ENCODE measurements around the gene CELSR2. TPM values are rescaled to one million over a fixed set of nuclear protein-coding genes. Genes with fewer than 3 reads are reported as not detected.

The CELSR2 gene
- total RNA-seq, 2 experiments from 2014 or later, result 1.0 to 1.3 TPM

- H3K9me3 Mint-ChIP-seq, result no peaks in the 10 kb centered on the region
- H3K4me3 Mint-ChIP-seq, result no peak overlapping the region
- H3K27ac Mint-ChIP-seq, result no peak overlapping the region
- intact Hi-C loops (cut with micrococcal nuclease), result no loop called here
- ChIA-PET POLR2A (interaction anchor here (0.6 kb wide), 1 partner anchor 8 kb away, joined by 3 read pairs; no protein-coding TSS in a partner anchor), CTCF (no interaction called here)
- peaks cover 19% of the 10 kb centered on the region for H3K4me1 Mint-ChIP-seq (ENCODE audit: low read depth)
- peaks cover 8% of the 10 kb centered on the region for H3K27me3 Mint-ChIP-seq
- no peaks in the 10 kb centered on the region for H3K36me3 Mint-ChIP-seq
- DNase-seq, result no peak
These were observed 3.2 kb upstream of the CELSR2 start for GRCh38 chr1:109246141-109246551.

GRCh38 chr1:109247401-109248365, 1.7 kb upstream of the CELSR2 start:
- Mint-ChIP-seq H3K36me3 (no peaks in the 10 kb centered on the region), H3K4me1 (ENCODE audit: low read depth) (peaks cover 5% of the 10 kb centered on the region), H3K27ac (no peak overlapping the region), H3K27me3 (peaks cover 8% of the 10 kb centered on the region), H3K4me3 (no peak overlapping the region), H3K9me3 (no peaks in the 10 kb centered on the region)
- no peak for DNase-seq
- ChIA-PET POLR2A (no interaction called here), CTCF (interaction anchor here (0.6 to 1.4 kb wide), 4 partner anchors 10 to 284 kb away, joined by 3 to 4 read pairs (median 4); partner anchors contain the start of gene SORT1)
- intact Hi-C loops (cut with micrococcal nuclease), result no loop called here

- intact Hi-C loops (cut with micrococcal nuclease), result no loop called here
- H3K4me3 Mint-ChIP-seq, result no peak overlapping the region
- peaks cover 5% of the 10 kb centered on the region for H3K4me1 Mint-ChIP-seq (ENCODE audit: low read depth)
- POLR2A ChIA-PET, result no interaction called here
- no peaks in the 10 kb centered on the region for H3K9me3 Mint-ChIP-seq
- DNase-seq, result no peak
- no peaks in the 10 kb centered on the region for H3K36me3 Mint-ChIP-seq
- CTCF ChIA-PET, result interaction anchor here (0.6 to 1.8 kb wide), 3 partner anchors 36 to 150 kb away, joined by 4 read pairs; partner anchors contain the start of gene SORT1
- H3K27ac Mint-ChIP-seq, result no peak overlapping the region
- peaks cover 8% of the 10 kb centered on the region for H3K27me3 Mint-ChIP-seq
These were observed 919 bp upstream of the CELSR2 start for GRCh38 chr1:109248444-109248796.

- intact Hi-C loops (cut with micrococcal nuclease), result loop anchor here (1.0 kb wide), 1 partner anchor 37 kb away; the partner anchor contains the start of gene SARS1
- H3K9me3 Mint-ChIP-seq, result no peaks in the 10 kb centered on the region
- no peak overlapping the region for H3K27ac Mint-ChIP-seq
- H3K27me3 Mint-ChIP-seq, result peaks cover 2% of the 10 kb centered on the region
- no peaks in the 10 kb centered on the region for H3K36me3 Mint-ChIP-seq
- peaks cover 5% of the 10 kb centered on the region for H3K4me1 Mint-ChIP-seq (ENCODE audit: low read depth)
- ChIA-PET POLR2A (interaction anchor here (0.9 kb wide), 1 partner anchor 234 kb away, joined by 3 read pairs; the partner anchor contains the start of gene ATXN7L2), CTCF (interaction anchor here (0.6 to 2.5 kb wide), 10 partner anchors 10 to 282 kb away, joined by 3 to 13 read pairs (median 4); partner anchors contain the start of genes CYB561D1, SARS1 and SORT1)
- H3K4me3 Mint-ChIP-seq, result peak overlapping the region; percentile 59
- DNase-seq, result no peak
These were observed 489 bp downstream of the CELSR2 start for GRCh38 chr1:109249654-109250401.

- Mint-ChIP-seq H3K27ac (no peak overlapping the region), H3K4me1 (ENCODE audit: low read depth) (peaks cover 5% of the 10 kb centered on the region)
- CTCF ChIA-PET, result interaction anchor here (1.0 to 2.5 kb wide), 7 partner anchors 27 to 281 kb away, joined by 3 to 13 read pairs (median 5); partner anchors contain the start of genes CYB561D1 and SORT1
These were observed 1.3 kb downstream of the CELSR2 start for GRCh38 chr1:109250454-109251276.

GRCh38 chr1:109251277-109252166, 2.2 kb downstream of the CELSR2 start:
- Mint-ChIP-seq H3K9me3 (no peaks in the 10 kb centered on the region), H3K27me3 (peaks cover 2% of the 10 kb centered on the region), H3K4me3 (no peak overlapping the region), H3K27ac (no peak overlapping the region), H3K4me1 (ENCODE audit: low read depth) (peaks cover 5% of the 10 kb centered on the region), H3K36me3 (no peaks in the 10 kb centered on the region)
- ChIA-PET CTCF (interaction anchor here (0.6 to 2.5 kb wide), 4 partner anchors 27 to 280 kb away, joined by 3 to 7 read pairs (median 4); partner anchors contain the start of gene CYB561D1), POLR2A (interaction anchor here (0.6 to 1.5 kb wide), 2 partner anchors 13 to 172 kb away, joined by 4 to 5 read pairs; no protein-coding TSS in a partner anchor)
- DNase-seq, result no peak
- intact Hi-C loops (cut with micrococcal nuclease), result no loop called here

More at GRCh38 chr1:109250454-109251276, 1.3 kb downstream of the CELSR2 start:
- Mint-ChIP-seq H3K9me3 (no peaks in the 10 kb centered on the region), H3K27me3 (peaks cover 2% of the 10 kb centered on the region), H3K36me3 (no peaks in the 10 kb centered on the region), H3K4me3 (peak overlapping the region; percentile 59)
- POLR2A ChIA-PET, result interaction anchor here (0.6 to 1.5 kb wide), 3 partner anchors 12 to 233 kb away, joined by 3 to 5 read pairs (median 4); partner anchors contain the start of gene ATXN7L2
- no peak for DNase-seq
- intact Hi-C loops (cut with micrococcal nuclease), result no loop called here

- ChIA-PET CTCF (interaction anchor here (1.1 kb wide), 1 partner anchor 147 kb away, joined by 3 read pairs; no protein-coding TSS in a partner anchor), POLR2A (no interaction called here)
- Mint-ChIP-seq H3K9me3 (no peaks in the 10 kb centered on the region), H3K4me1 (ENCODE audit: low read depth) (peaks cover 5% of the 10 kb centered on the region), H3K36me3 (no peaks in the 10 kb centered on the region), H3K27ac (no peak overlapping the region), H3K27me3 (peaks cover 2% of the 10 kb centered on the region), H3K4me3 (no peak overlapping the region)
- no peak for DNase-seq
- intact Hi-C loops (cut with micrococcal nuclease), result no loop called here
These were observed 3.0 kb downstream of the CELSR2 start for GRCh38 chr1:109252167-109252892.

GRCh38 chr1:109252893-109253802, 3.8 kb downstream of the CELSR2 start:
- Mint-ChIP-seq H3K27me3 (peaks cover 2% of the 10 kb centered on the region), H3K9me3 (no peaks in the 10 kb centered on the region), H3K36me3 (no peaks in the 10 kb centered on the region), H3K4me1 (ENCODE audit: low read depth) (peaks cover 5% of the 10 kb centered on the region), H3K27ac (no peak overlapping the region), H3K4me3 (no peak overlapping the region)
- DNase-seq, result no peak
- ChIA-PET POLR2A (interaction anchor here (0.6 to 1.2 kb wide), 5 partner anchors 11 to 1803 kb away, joined by 3 to 5 read pairs (median 3); no protein-coding TSS in a partner anchor), CTCF (interaction anchor here (1.7 kb wide), 1 partner anchor 279 kb away, joined by 4 read pairs; no protein-coding TSS in a partner anchor)
- intact Hi-C loops (cut with micrococcal nuclease), result no loop called here

Data from activated CD4-positive, alpha-beta memory T cell treated with anti-CD3 and anti-CD28 coated beads for 36 hours (primary cell).